SHP77 (cell line): ENCODE measurements around the gene ANKRD12.
A peak's percentile ranks its signal among the peaks of the same experiment; 100 is the strongest.
"Not testable (repeated sequence)": the region's sequence is repeated elsewhere in the genome, so short reads cannot be mapped to it uniquely, and the experiment has no call there.

Experiments used
- DNase-seq, 2 experiments: peaks; one replicate each; lab custom pipeline; 2025; lab: John Stamatoyannopoulos, UW

Gene ANKRD12

GRCh38 chr18:9146224-9146623, 9.6 kb downstream of the ANKRD12 start:
- no peak for DNase-seq

GRCh38 chr18:9147440-9148202, 11.0 kb downstream of the ANKRD12 start:
- peak in 1 of 2 experiments; percentile 16 for DNase-seq

- no peak for DNase-seq
These were observed 11.6 kb downstream of the ANKRD12 start for GRCh38 chr18:9148203-9148552.

- DNase-seq: no peak
These were observed 13.5 kb downstream of the ANKRD12 start for GRCh38 chr18:9150121-9150520.

- DNase-seq: no peak
These were observed 16.7 kb downstream of the ANKRD12 start for GRCh38 chr18:9153256-9153655.

GRCh38 chr18:9156604-9157249, 20.1 kb downstream of the ANKRD12 start:
- DNase-seq: no peak

GRCh38 chr18:9157806-9158205, 21.2 kb downstream of the ANKRD12 start:
- no peak for DNase-seq

- DNase-seq: no peak
These were observed 23.4 kb downstream of the ANKRD12 start for GRCh38 chr18:9160014-9160413.

GRCh38 chr18:9162663-9163062, 26.1 kb downstream of the ANKRD12 start:
- not testable (repeated sequence) for DNase-seq

- not testable (repeated sequence) for DNase-seq
These were observed 27.6 kb downstream of the ANKRD12 start for GRCh38 chr18:9164149-9164548.

GRCh38 chr18:9165883-9166282, 29.3 kb downstream of the ANKRD12 start:
- DNase-seq: not testable (repeated sequence)

GRCh38 chr18:9169515-9169914, 32.9 kb downstream of the ANKRD12 start:
- not testable (repeated sequence) for DNase-seq

GRCh38 chr18:9171919-9172318, 35.3 kb downstream of the ANKRD12 start:
- DNase-seq: not testable (repeated sequence)

GRCh38 chr18:9172506-9173127, 36.0 kb downstream of the ANKRD12 start:
- no peak for DNase-seq

- peak in 1 of 2 experiments; percentile 1 for DNase-seq
These were observed 37.2 kb downstream of the ANKRD12 start for GRCh38 chr18:9173770-9174233.

GRCh38 chr18:9174302-9174701, 37.7 kb downstream of the ANKRD12 start:
- no peak for DNase-seq

GRCh38 chr18:9175115-9175514, 38.5 kb downstream of the ANKRD12 start:
- DNase-seq: no peak

- no peak for DNase-seq
These were observed 40.5 kb downstream of the ANKRD12 start for GRCh38 chr18:9177031-9177430.

GRCh38 chr18:9177466-9177865, 40.9 kb downstream of the ANKRD12 start:
- DNase-seq: no peak

GRCh38 chr18:9178557-9178956, 42.0 kb downstream of the ANKRD12 start:
- no peak for DNase-seq

GRCh38 chr18:9181275-9181674, 44.7 kb downstream of the ANKRD12 start:
- no peak for DNase-seq

GRCh38 chr18:9182852-9183399, 46.3 kb downstream of the ANKRD12 start:
- no peak for DNase-seq
